ENCODE measurements around the gene DDX39A. TPM values are rescaled to one million over a fixed set of nuclear protein-coding genes. Genes with fewer than 3 reads are reported as not detected.

Gene DDX39A
- total and polyA plus RNA-seq, 2 of the 8 experiments (the other 6 are each of a cell fraction or from before 2014, with no cell fraction given) = 139 TPM

GRCh38 chr19:14432791-14433553, 13.8 kb upstream of the DDX39A start, which contains the start of gene PKN1 (continued):
- TF ChIP-seq MAX (IDR thresholded peaks at IDR 0.05) (peak; percentile 30; the same call in 1 of the 2 replicates), POLR2A (IDR thresholded peaks at IDR 0.05; ENCODE audit: control extremely low read depth in 1 of 2, low read depth in 2 of 2, low read length in 2 of 2) (peak in 1 of 2 experiments; percentile 30; a peak in 1 of 3 replicates), HDAC2 (IDR thresholded peaks at IDR 0.05; ENCODE audit: borderline replicate concordance in 1 of 2, low read depth in 2 of 2, low read length in 2 of 2) (no peak), CTBP2 (IDR thresholded peaks at IDR 0.05; ENCODE audit: borderline replicate concordance, insufficient read depth, insufficient read length, low read length) (no peak), PHF8 (conservative IDR thresholded peaks at IDR 0.05; ENCODE audit: low read depth, low read length) (peak; percentile 37; the same call in 1 of the 2 replicates), USF2 (IDR thresholded peaks at IDR 0.05; ENCODE audit: low read length) (peak; percentile 67; the same call in 1 of the 2 replicates), TBP (IDR thresholded peaks at IDR 0.05; ENCODE audit: low read depth, low read length) (no peak), SAP30 (IDR thresholded peaks at IDR 0.05; ENCODE audit: insufficient read depth, insufficient replicate concordance, low read length) (no peak), JUND (IDR thresholded peaks at IDR 0.05; ENCODE audit: low read length) (0 out of 2 replicates have a peak, but pooled peaks have one; percentile 6), EZH2 (IDR thresholded peaks at IDR 0.05; ENCODE audit: low read depth, low read length, severe bottlenecking) (no peak), TAF1 (IDR thresholded peaks at IDR 0.05; ENCODE audit: low read depth, low read length) (peak; percentile 58; the same call in 1 of the 2 replicates), CREB1 (IDR thresholded peaks at IDR 0.05) (no peak)

All from H1 (cell line).